Panc1 (cell line): ENCODE results near the gene PCBD2. TPM values are rescaled to one million over a fixed set of nuclear protein-coding genes. Genes with fewer than 3 reads are reported as not detected.

ENCODE experiments used
- ATAC-seq: fragments of 200-7000 bp; cut with Tn5 transposase; 2 replicates; pipeline ENCODE4 v1.9.1; 2020; ENCODE audit warnings: mild to moderate bottlenecking, moderate library complexity
- BruUV-seq: library from RNA; stranded (reverse); fragments of 400-500 nt; replicated peaks from 2 replicates; lab custom pipeline; 2021; lab: Mats Ljungman, UMichigan
- CTCF ChIA-PET: fragments of 300-600 bp; sonication (Branson Sonifier 250); formaldehyde crosslinking; loops from one replicate; lab custom pipeline; 2022; ENCODE audit warnings: antibody characterized with exemption; lab: Charles Lee
- POLR2A ChIA-PET: fragments of 300-600 bp; sonication (Branson Sonifier 250); formaldehyde crosslinking; loops from one replicate; lab custom pipeline; 2022; ENCODE audit warnings: antibody characterized with exemption; lab: Charles Lee
- DNase-seq: peaks from one replicate; pipeline ENCODE4 v3.0.0-alpha.2; 2010; ENCODE audit warnings: low read depth, low spot score
- H3K27ac ChIP-seq: 2 replicates; pipeline ENCODE4 v1.5.1; 2011; ENCODE audit warnings: mild to moderate bottlenecking, low read length, inconsistent platforms
- H3K27me3 ChIP-seq: fragments of 200-500 bp; sonication (Bioruptor generic); 2 replicates; pipeline ENCODE4 v1.6.0; 2014; ENCODE audit warnings: low read length, inconsistent platforms; ENCODE audit not compliant: control insufficient read depth, insufficient read depth
- H3K36me3 ChIP-seq: fragments of 200-500 bp; sonication (Bioruptor generic); 2 replicates; pipeline ENCODE4 v1.5.1; 2014; ENCODE audit warnings: inconsistent platforms, mild to moderate bottlenecking, low read length, moderate library complexity; ENCODE audit not compliant: control insufficient read depth, insufficient read depth
- H3K4me1 ChIP-seq: 2 replicates; pipeline ENCODE4 v1.5.1; 2011; ENCODE audit warnings: inconsistent platforms, mild to moderate bottlenecking, low read length, moderate library complexity; ENCODE audit not compliant: control insufficient read depth, insufficient read depth
- H3K4me3 ChIP-seq, 2 experiments: 2 replicates each; pipeline ENCODE4 v1.5.1; 2011 to 2012; ENCODE audit warnings: low read depth in 2 of 2, low read length in 2 of 2, mild to moderate bottlenecking in 2 of 2, inconsistent platforms in 1 of 2, moderate library complexity in 1 of 2
- H3K9me3 ChIP-seq: fragments of 200-500 bp; sonication (Bioruptor generic); 2 replicates; pipeline ENCODE4 v1.5.1; 2014; ENCODE audit warnings: low read depth, mild to moderate bottlenecking, inconsistent platforms, low read length, moderate library complexity; ENCODE audit not compliant: control insufficient read depth, insufficient read depth
- POLR2AphosphoS5 ChIP-seq: IDR thresholded peaks from 2 replicates; pipeline ENCODE4 v1.6.1; 2012; ENCODE audit warnings: mild to moderate bottlenecking, low read depth, low read length, moderate library complexity
- REST ChIP-seq, 2 experiments: IDR thresholded peaks; 2 replicates each; pipeline ENCODE4 v1.6.1; 2011 to 2012; ENCODE audit warnings: low read depth in 2 of 2, control low read depth in 1 of 2, low read length in 1 of 2, mild to moderate bottlenecking in 1 of 2, moderate library complexity in 1 of 2; ENCODE audit not compliant: insufficient read depth in 1 of 2
- SIN3A ChIP-seq: IDR thresholded peaks from 2 replicates; pipeline ENCODE4 v1.6.1; 2012; ENCODE audit warnings: low read depth, mild to moderate bottlenecking, low read length, moderate library complexity, borderline replicate concordance; ENCODE audit not compliant: insufficient read depth
- TCF7L2 ChIP-seq: IDR thresholded peaks from 2 replicates; pipeline ENCODE4 v1.6.1; 2011; ENCODE audit warnings: mild to moderate bottlenecking, low read depth, low read length, inconsistent platforms
- in situ Hi-C: cut with HindIII; loops from 2 replicates; pipeline ENCODE4 v1.10.0; 2016; ENCODE audit warnings: low sequenced_read_pairs, low pct_unique_long_range_greater_than_20kb
- intact Hi-C: fragments of 100-400 bp; cut with micrococcal nuclease; formaldehyde crosslinking; loops from one replicate; pipeline ENCODE4 v1.10.0; 2022; ENCODE audit not compliant: unreplicated experiment
- total RNA-seq: library from RNA; stranded (reverse); gene quantifications from one replicate; pipeline ENCODE4 v1.2.1, GENCODE V29; 2021; ENCODE audit not compliant: unreplicated experiment
- TF ChIP-seq, protein P1 (sequence below): fragments of 450-650 bp; IDR thresholded peaks from 2 replicates; pipeline ENCODE4 v1.5.1; 2017; ENCODE audit warnings: mild to moderate bottlenecking

Gene PCBD2
- total RNA-seq, 1 experiment from 2014 or later: 19.8 TPM

GRCh38 chr5:134891473-134891872 lies 13.5 kb upstream of the PCBD2 start:
- Histone ChIP-seq H3K4me3 (no peak overlapping the region), H3K27ac (no peak overlapping the region), H3K36me3 (no peaks in the 10 kb centered on the region), H3K27me3 (no peaks in the 10 kb centered on the region), H3K4me1 (no peaks in the 10 kb centered on the region), H3K9me3 (no peaks in the 10 kb centered on the region)
- DNase-seq (no peak), ATAC-seq (no peak)
- TF ChIP-seq, protein P1, sequence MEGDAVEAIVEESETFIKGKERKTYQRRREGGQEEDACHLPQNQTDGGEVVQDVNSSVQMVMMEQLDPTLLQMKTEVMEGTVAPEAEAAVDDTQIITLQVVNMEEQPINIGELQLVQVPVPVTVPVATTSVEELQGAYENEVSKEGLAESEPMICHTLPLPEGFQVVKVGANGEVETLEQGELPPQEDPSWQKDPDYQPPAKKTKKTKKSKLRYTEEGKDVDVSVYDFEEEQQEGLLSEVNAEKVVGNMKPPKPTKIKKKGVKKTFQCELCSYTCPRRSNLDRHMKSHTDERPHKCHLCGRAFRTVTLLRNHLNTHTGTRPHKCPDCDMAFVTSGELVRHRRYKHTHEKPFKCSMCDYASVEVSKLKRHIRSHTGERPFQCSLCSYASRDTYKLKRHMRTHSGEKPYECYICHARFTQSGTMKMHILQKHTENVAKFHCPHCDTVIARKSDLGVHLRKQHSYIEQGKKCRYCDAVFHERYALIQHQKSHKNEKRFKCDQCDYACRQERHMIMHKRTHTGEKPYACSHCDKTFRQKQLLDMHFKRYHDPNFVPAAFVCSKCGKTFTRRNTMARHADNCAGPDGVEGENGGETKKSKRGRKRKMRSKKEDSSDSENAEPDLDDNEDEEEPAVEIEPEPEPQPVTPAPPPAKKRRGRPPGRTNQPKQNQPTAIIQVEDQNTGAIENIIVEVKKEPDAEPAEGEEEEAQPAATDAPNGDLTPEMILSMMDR: no peak
- TF ChIP-seq REST (IDR thresholded peaks at IDR 0.05; ENCODE audit: insufficient read depth in 1 of 2, low read depth in 2 of 2, low read length in 1 of 2): no peak
- no peak for TF ChIP-seq TCF7L2
- no peak for TF ChIP-seq POLR2AphosphoS5
- TF ChIP-seq SIN3A: no peak
- ChIA-PET CTCF (no interaction called here), POLR2A (interaction anchor here (0.9 kb wide), 1 partner anchor 10 kb away, joined by 3 read pairs; no protein-coding TSS in a partner anchor)
- no TSS peak for BruUV-seq
- intact Hi-C loops: no loop called here
- in situ Hi-C loops: no loop called here

DNA sequence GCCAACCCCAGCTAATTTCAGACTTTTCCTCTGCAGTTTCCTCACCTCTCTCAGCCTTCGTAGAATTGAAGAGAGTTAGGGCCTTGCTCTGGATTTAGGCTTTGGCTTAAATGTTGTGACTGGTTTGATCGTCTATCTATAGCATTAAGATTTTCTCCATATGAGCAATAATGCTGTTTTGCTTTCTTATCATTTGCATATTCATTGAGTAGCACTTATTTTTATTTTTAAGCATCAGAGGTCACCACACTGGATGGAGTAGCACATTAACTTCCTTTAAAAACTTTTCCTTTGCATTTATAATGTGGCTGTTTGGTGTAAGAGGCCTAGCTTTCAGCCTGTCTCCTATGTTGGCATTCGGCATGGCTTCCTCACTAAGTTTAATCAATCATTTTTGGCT lies 12.6 kb upstream of the PCBD2 start:
- intact Hi-C loops: no loop called here
- POLR2A ChIA-PET: no interaction called here
- no TSS peak for BruUV-seq

More for the DNA sequence above, 12.6 kb upstream of the PCBD2 start:
- TF ChIP-seq REST (IDR thresholded peaks at IDR 0.05; ENCODE audit: insufficient read depth in 1 of 2, low read depth in 2 of 2, low read length in 1 of 2): no peak
- TF ChIP-seq SIN3A: no peak
- TF ChIP-seq, protein P1: no peak
- TF ChIP-seq POLR2AphosphoS5: no peak
- TF ChIP-seq TCF7L2: no peak
- H3K36me3 ChIP-seq: no peaks in the 10 kb centered on the region
- no peaks in the 10 kb centered on the region for H3K9me3 ChIP-seq
- DNase-seq (no peak), ATAC-seq (no peak)
- H3K27ac ChIP-seq: no peak overlapping the region
- CTCF ChIA-PET: no interaction called here
- no peaks in the 10 kb centered on the region for H3K4me1 ChIP-seq
- H3K27me3 ChIP-seq: no peaks in the 10 kb centered on the region
- no peak overlapping the region for H3K4me3 ChIP-seq
- in situ Hi-C loops: no loop called here
